T-helper 22 cell (primary cell): Measurements from ENCODE around the gene SERPINA5.

Source experiments
- DNase-seq: peaks from one replicate; pipeline ENCODE4 v3.0.0-alpha.2; 2020; ENCODE audit warnings: low read depth

The SERPINA5 gene

GRCh38 chr14:94548999-94549985 is 31.9 kb upstream of the SERPINA5 start:
- DNase-seq, result no peak

- no peak for DNase-seq
Measured at GRCh38 chr14:94550041-94550440, 31.2 kb upstream of the SERPINA5 start.

DNA sequence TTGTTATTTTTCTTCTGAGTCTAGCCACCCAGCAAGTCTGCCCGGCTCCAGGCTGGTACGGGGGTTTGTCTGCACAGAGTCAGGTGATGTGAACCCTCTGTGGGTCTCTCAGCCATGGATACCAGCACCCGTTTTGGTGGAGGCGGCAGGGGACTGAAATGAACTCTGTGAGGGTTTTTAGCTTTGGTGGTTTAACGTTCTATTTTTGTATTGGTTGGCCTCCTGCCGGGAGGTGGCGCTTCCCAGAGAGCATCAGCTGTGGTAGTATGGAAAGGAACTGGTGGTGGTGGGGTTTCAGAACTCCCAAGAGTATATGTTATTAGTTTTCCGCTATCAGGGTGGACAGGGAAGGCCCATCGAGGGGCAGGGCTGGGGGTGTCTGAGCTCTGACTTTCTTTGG is 25.2 kb upstream of the SERPINA5 start:
- DNase-seq, result no peak

DNA sequence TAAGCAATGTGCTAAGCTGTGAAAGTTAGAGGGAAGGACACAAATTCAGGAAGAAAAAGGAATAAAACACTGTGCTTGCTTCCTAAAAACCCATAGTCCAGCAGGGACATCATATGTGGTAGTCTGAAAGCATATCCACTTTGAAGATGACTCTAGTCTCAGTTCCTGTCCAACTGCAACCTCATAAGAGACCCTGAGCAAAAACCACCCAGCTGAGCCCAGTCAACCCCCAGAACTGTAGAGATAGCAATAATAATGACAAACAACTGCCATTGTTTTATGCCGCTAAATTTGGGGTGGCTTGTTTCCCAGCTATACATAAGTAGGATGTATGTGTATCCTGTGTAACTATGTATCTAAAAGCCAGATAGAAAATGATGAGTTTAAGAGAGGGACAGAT is 23.9 kb upstream of the SERPINA5 start:
- DNase-seq, result no peak

DNA sequence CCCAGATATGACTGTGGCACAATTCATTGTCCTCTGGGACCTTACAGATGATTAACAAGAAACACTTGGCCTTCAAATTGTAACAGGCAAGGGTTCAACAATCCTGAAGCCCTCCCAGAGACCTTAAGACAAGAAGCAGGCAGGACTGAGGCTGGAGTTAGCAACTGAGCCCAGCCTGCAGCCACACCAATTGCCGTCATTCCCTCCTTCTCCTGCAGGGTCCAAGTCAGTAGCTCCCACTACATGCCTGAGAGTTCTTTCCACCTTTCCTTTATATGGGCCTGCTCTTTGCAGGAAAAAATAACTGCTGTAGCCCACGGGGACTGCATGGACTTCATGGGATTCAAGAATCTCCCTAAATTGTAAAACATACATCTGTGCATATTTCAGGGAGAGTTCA is 22.4 kb upstream of the SERPINA5 start:
- DNase-seq, result no peak

- DNase-seq, result no peak
Measured at GRCh38 chr14:94559638-94560290, 21.5 kb upstream of the SERPINA5 start.

GRCh38 chr14:94560291-94560665 is 20.9 kb upstream of the SERPINA5 start:
- no peak for DNase-seq

GRCh38 chr14:94560751-94561655 is 20.2 kb upstream of the SERPINA5 start, which contains the start of gene SERPINA4:
Gene SERPINA4 (plus strand): TSS chr14:94561442. CDS start chr14:94563483, 2,041 bp downstream.
- no peak for DNase-seq

DNA sequence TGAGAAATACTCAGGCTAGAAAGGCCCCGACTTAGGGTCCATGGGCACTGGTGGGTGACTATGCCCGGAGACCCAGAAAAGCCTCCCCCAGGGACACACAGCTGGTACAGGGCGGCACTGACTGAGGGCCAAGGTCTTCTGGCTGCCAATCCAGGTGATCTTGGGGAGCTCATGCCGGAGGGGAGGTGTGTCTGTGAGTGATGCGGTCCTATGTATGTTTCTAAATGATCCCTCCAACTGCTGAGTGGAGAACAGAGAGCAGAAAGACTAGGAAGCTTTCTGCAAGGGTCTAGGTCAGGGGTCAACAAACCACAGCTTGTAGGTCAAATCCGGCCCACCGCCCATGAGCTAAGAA is 19.6 kb upstream of the SERPINA5 start:
- DNase-seq, result no peak

DNA sequence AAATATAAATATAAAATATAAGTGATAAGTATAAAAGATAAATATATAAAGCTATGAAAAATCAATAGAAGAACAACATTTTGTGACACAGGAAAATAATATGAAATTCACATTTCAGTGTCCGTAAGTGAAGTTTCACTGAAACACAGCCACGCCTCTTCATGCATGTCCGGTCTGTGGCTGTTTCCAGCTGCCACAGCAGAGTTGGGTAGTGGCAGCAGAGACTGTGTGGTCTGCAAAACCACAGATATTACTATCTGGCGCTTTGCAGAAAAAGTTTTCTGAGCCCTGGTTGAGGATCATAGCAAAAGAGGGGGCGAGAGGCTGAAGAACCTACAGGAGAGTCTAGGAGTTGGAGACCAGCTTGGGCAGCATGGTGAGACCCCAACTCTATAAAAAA is 19.2 kb upstream of the SERPINA5 start:
- no peak for DNase-seq

DNA sequence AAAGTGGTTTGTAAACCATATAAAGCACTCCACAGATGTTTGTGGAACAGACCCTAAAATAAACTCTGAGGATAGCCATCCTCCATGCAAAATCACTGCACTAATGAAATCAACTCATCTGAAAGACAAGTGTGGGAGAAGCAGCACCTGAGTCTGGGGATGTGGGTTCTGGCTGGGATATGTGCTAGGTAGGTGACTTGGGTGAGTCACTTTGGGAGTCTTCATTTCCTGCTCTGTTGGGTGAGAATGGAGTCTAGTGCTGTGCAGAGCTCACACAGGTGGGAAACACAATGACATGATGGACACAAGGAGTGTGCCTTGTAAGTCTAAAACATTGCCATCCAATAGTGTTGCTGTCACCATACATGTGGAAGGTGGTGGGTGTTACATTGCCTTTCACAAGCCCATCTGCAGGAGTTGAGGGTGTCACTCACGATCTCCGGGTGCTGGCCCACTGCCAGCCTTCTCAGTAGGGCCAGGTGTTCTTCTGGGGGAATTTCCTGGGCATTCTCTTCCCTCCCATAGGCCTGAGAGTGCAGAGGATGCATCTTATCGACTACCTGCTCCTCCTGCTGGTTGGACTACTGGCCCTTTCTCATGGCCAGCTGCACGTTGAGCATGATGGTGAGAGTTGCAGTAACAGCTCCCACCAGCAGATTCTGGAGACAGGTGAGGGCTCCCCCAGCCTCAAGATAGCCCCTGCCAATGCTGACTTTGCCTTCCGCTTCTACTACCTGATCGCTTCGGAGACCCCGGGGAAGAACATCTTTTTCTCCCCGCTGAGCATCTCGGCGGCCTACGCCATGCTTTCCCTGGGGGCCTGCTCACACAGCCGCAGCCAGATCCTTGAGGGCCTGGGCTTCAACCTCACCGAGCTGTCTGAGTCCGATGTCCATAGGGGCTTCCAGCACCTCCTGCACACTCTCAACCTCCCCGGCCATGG is 18.0 kb upstream of the SERPINA5 start:
- DNase-seq, result no peak

- no peak for DNase-seq
Measured at GRCh38 chr14:94564381-94564780, 16.8 kb upstream of the SERPINA5 start.

GRCh38 chr14:94568186-94568585 is 13.0 kb upstream of the SERPINA5 start:
- DNase-seq, result no peak

GRCh38 chr14:94569381-94570001 is 11.7 kb upstream of the SERPINA5 start:
- DNase-seq, result no peak

GRCh38 chr14:94570002-94570400 is 11.2 kb upstream of the SERPINA5 start:
- DNase-seq, result no peak

DNA sequence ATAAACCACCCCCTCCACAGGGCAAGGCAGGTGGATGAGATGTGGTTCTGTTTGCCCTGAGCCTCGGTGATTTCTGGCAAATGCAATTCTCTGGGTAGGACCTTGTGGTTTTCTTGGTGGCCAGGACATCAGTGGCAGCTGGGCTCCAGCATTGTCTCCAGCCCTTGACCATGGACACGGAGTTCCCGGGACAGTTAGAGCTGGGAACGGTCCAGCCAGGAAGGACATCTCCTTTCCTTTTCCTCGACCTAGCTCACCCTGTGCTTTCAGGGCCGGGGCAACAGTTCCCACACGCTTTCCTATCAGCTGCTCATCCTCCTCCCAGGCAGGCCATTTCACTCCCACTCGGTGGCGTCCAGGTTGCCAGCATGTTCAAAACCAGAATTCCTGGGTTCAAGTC is 10.8 kb upstream of the SERPINA5 start:
- DNase-seq, result no peak

GRCh38 chr14:94571395-94571794 is 9.8 kb upstream of the SERPINA5 start:
- DNase-seq, result no peak

DNA sequence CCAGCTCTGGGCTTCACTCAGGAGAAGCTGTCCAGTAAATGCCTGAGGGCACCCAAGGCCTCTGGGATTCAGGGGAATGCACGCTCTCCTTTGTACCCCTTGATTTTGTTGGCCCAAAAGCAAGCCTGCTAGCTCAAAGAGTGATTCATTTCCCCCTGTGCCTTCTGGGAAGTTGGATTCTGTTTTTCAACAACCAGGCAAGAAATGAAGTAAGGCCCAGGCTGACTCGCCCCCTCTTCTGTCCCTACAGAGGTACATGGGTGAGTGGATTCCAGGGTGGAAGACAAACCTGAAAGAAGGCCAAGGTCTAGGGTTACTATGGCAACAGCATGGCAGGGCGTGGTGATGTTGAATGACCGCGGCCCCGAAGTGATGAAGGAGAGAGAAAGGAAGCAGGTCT is 9.3 kb upstream of the SERPINA5 start:
- no peak for DNase-seq

- DNase-seq, result no peak
Measured at GRCh38 chr14:94572637-94573303, 8.5 kb upstream of the SERPINA5 start.
